Coronary artery (tissue), 2 donors: ENCODE data around the gene DYTN.
"Not testable (repeated sequence)": the region's sequence is repeated elsewhere in the genome, so short reads cannot be mapped to it uniquely, and the experiment has no call there.

Source experiments
- DNase-seq: peaks from one replicate; pipeline ENCODE4 v3.0.0-alpha.2; 2017; ENCODE audit warnings: low spot score
- H3K27ac ChIP-seq, 2 donors: fragments of 200-600 bp; sonication (generic); one replicate each; pipeline ENCODE4 v1.5.1; 2016 to 2019
- H3K4me3 ChIP-seq: fragments of 200-600 bp; sonication (generic); 2 replicates; pipeline ENCODE4 v1.5.1; 2016; ENCODE audit warnings: mild to moderate bottlenecking, moderate library complexity
- TF ChIP-seq, protein P1 (sequence below): fragments of 200-600 bp; sonication (generic); IDR thresholded peaks from one replicate; pipeline ENCODE4 v1.5.1; 2019; ENCODE audit warnings: antibody characterized with exemption

The DYTN gene

DNA sequence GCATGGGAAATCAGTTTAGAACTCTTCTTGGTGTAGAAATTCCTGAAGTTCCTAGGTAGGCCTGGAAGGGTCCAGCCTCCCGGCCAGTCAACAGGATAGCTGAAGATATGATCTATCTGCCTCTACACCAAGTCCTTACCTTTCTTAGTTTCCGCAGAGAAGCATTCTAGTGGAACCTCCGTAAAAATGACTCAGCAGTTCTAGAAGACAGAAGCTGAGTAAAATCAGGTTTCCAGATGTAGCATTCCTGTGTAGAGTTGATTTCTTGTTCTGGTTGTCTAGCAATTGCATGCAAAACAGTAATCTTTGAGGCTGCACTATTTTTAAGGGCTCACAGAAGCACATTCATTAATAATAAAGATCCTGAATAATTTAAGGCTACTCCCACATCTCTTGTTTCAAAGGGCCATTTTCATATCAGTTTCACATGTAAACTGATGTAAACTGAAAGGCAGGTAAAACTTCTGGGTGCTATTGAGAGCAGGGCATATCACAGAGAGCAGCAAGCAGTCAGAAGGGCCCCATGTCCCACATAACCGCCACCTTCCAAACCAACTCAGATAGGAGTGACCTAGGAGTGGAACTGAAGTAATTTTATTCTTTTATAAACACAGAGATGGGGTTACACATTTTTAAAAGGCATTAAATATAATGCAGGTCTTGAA lies 3.2 kb upstream of the DYTN start:
- TF ChIP-seq, protein P1, sequence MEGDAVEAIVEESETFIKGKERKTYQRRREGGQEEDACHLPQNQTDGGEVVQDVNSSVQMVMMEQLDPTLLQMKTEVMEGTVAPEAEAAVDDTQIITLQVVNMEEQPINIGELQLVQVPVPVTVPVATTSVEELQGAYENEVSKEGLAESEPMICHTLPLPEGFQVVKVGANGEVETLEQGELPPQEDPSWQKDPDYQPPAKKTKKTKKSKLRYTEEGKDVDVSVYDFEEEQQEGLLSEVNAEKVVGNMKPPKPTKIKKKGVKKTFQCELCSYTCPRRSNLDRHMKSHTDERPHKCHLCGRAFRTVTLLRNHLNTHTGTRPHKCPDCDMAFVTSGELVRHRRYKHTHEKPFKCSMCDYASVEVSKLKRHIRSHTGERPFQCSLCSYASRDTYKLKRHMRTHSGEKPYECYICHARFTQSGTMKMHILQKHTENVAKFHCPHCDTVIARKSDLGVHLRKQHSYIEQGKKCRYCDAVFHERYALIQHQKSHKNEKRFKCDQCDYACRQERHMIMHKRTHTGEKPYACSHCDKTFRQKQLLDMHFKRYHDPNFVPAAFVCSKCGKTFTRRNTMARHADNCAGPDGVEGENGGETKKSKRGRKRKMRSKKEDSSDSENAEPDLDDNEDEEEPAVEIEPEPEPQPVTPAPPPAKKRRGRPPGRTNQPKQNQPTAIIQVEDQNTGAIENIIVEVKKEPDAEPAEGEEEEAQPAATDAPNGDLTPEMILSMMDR: no peak
- no peak overlapping the region for H3K27ac ChIP-seq
- H3K4me3 ChIP-seq: no peak overlapping the region
- no peak for DNase-seq

DNA sequence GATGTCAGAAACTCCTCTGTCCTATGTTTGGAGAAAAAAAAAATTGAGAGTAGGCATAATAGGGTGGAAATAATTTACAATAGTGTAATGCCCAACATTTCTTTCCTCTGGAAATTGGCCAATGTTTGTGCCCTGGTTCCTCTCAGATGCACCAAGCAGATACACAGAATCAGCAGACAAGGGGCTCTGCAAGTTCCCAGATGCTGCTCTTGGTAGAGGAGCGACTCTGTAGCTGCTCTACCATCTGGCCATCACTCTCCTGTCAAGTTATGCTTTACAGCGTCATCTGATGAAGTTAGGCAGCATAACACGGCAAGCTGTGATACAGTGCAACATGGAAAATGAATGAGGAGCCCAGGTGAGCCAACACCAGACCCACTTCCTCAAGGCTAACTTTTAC lies 1.6 kb downstream of the DYTN start:
- TF ChIP-seq, protein P1: no peak
- DNase-seq: no peak
- Histone ChIP-seq H3K27ac (no peak overlapping the region), H3K4me3 (no peak overlapping the region)

DNA sequence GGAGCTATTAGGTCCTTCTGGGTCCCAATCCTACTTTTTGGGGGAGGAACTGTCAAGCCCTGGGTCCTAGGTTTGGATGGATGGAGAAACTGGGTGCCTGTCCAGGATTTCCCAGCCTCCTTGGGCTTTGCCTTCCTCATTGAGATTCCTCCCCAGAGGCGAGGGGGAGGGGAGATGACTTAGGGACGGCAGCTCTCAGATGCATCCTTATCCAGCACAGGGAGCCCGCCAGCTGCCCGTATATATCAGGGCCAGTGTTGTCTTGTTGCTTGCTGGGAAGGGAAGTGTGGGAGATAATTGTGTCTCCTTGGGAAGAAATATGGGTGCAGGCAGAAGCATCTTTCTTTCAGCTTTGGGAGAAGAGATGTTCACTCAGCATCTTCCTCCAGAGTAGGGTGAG lies 3.0 kb downstream of the DYTN start:
- H3K27ac ChIP-seq, DNase-seq, H3K4me3 ChIP-seq: not testable (repeated sequence)

DNA sequence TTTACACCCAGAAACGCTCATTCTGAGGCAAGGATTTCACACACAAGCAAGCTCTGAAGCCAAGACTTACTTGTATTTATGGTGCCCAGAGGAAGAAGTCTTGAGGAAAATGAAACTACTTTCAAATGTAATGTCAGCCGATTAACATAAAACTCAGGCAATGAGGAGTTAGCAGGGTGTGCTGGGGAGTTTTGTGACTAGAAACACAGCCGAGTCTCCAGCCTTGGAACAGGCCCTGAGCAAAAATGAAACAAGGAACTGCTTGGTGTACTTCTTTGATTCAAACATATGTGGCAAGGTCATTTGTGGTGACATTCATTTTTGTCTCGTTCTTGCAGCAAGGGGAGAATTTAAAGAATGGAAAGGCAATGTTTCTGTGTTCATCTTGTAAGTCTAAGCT lies 4.5 kb downstream of the DYTN start:
- TF ChIP-seq, protein P1: no peak
- no peak overlapping the region for H3K27ac ChIP-seq
- no peak for DNase-seq
- H3K4me3 ChIP-seq: no peak overlapping the region

DNA sequence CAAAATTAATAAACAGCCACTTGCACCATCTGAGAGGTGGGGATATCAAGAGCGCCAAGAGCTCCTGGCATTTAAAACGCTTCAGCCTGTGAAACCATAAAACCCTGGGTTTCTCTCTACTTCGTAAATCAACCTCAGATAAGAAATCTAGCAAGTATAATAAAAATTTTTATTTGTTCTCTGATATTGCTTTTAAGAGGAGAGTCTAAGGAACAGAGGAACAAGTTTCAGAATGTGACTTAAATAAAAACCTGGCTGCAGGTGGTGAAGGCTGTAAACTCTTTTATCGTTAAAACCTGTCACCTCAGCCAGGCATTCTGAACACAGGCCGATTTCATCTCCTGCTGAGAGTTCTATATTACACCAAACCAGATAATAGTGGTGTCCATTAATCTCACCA lies 9.9 kb downstream of the DYTN start:
- Histone ChIP-seq H3K4me3 (no peak overlapping the region), H3K27ac (no peak overlapping the region)
- no peak for DNase-seq
- TF ChIP-seq, protein P1: no peak

DNA sequence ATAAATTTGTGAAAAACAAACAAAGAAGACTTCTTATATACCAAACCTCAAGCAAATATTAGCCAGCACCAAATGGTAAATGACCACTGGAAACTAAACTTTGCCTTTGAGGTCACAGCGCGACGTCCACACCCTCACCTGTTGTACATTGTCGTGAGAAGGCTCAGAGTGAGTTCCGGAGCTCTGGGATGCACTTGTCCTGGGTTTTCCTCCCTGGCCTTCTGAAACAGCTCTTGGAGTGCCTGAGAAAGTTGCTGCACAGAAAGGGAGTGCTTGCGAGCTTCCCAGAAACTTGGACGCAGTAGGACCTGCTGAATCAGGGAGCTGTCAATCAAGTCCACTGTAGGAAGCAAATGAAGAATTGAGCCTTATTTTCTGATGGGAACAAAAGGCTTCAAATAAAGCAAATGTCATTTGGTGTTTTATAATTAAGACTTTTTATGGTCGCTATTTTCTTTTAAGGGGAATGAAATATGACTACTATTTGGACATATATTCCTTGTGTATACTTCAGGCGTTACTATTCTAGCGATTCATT lies 11.0 kb downstream of the DYTN start:
- no peak overlapping the region for H3K27ac ChIP-seq

DNA sequence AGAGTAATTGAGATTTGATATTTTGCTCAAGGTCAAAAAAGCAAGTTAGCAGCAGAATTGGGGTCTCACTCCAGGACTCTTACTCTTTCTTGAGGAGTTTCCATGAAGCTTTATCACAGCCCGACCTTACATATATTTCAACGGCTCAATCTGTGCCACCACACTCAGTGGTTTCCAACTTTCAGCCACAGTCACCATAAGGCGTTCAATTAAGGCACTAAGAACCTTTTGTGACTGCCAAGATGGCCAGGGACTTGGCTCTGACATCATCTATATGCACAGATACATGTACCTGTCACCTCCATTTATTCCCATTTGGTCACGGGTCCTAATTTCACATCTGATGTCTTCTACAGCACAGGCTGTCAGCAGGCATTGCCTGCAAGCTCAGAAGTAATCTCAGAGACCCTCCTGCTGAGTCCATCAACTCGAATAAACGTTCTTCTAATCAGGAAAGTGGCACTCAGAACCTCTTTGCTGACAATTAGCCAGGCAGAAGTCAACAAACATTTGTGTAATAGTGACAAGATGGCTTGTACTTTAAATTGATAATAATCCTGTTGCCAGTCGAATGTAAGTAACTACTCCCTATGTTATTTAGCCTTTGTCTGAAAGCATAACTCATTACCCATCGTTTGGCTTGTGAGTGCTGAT lies 16.1 kb downstream of the DYTN start:
- TF ChIP-seq, protein P1: no peak
- no peak for DNase-seq

More for the DNA sequence above, 11.0 kb downstream of the DYTN start:
- H3K4me3 ChIP-seq: no peak overlapping the region
- TF ChIP-seq, protein P1: no peak
- no peak for DNase-seq

More for the DNA sequence above, 16.1 kb downstream of the DYTN start:
- Histone ChIP-seq H3K4me3 (no peak overlapping the region), H3K27ac (no peak overlapping the region)
